Diencephalon (tissue), 1 donor: ENCODE results near the gene PPP4R2. TPM values are rescaled to one million over a fixed set of nuclear protein-coding genes. Genes with fewer than 3 reads are reported as not detected.

Experiments used
- small RNA-seq: library from RNA; depleted of rRNA; stranded (forward); fragments of <200 nt; gene quantifications from one replicate; pipeline ENCODE3, GENCODE V24; 2014
- total RNA-seq: library from RNA; depleted of rRNA; stranded (reverse); fragments of >200 nt; gene quantifications from one replicate; pipeline ENCODE4 v1.2.3, GENCODE V29; 2014

Gene PPP4R2
- total RNA-seq, result 94.3 TPM

GRCh38 chr3:72996473-72997333, at the start of gene PPP4R2:
Gene PPP4R2, plus strand, starts transcription at chr3:72996811. Its CDS starts 227 bp downstream, at chr3:72997038.

GRCh38 chr3:73061416-73061815, 64.8 kb downstream of the PPP4R2 start, which contains the start of gene EBLN2:
Gene EBLN2, plus strand, starts transcription at chr3:73061659. Its CDS starts 423 bp downstream, at chr3:73062082.

Small RNA genes lying within 50 kb of the gene (small RNA-seq; reads per million reads assigned to genes)
- gene RNU2-64P, result 2.0 reads per million, percentile 87 among the genes with 10 or more reads in this experiment
- gene RNU6-557P, result not detected
- 0.21 reads per million for gene RNU7-19P

Other genes starting within 250 kb of the PPP4R2 start
- gene SHQ1, start 148.4 kb upstream of the PPP4R2 start, total RNA-seq, result 22.6 TPM
- gene GXYLT2, start 108.8 kb upstream of the PPP4R2 start, total RNA-seq, result 6.0 TPM
- gene EBLN2, start 64.8 kb downstream of the PPP4R2 start, total RNA-seq, result 5.3 TPM